Embryonic facial prominence (tissue), 1 donor: ENCODE measurements around the gene SPRING1.
"Not testable (repeated sequence)": the region's sequence is repeated elsewhere in the genome, so short reads cannot be mapped to it uniquely, and the experiment has no call there.

Experiments
- DNase-seq: peaks from one replicate; pipeline ENCODE4 v3.0.0-alpha.2; 2016; ENCODE audit errors: extremely low spot score

SPRING1 gene

GRCh38 chr12:116737774-116738657, at the start of gene SPRING1, which contains the start of gene RNFT2:
Gene SPRING1 (minus strand): TSS chr12:116738069. CDS start chr12:116737900, 169 bp downstream.
Gene RNFT2 (plus strand): TSS chr12:116738315. CDS start chr12:116740498, 2,183 bp downstream.
- peak; percentile 97 for DNase-seq

- DNase-seq: no peak
These were observed 46.4 kb upstream of the SPRING1 start for GRCh38 chr12:116784238-116784612.

- DNase-seq: no peak
These were observed 45.8 kb upstream of the SPRING1 start for GRCh38 chr12:116783525-116784237.

- DNase-seq: no peak
These were observed 43.1 kb upstream of the SPRING1 start for GRCh38 chr12:116780942-116781341.

GRCh38 chr12:116779597-116779996, 41.7 kb upstream of the SPRING1 start:
- DNase-seq: no peak

GRCh38 chr12:116777245-116777644, 39.4 kb upstream of the SPRING1 start:
- DNase-seq: no peak

GRCh38 chr12:116774020-116774419, 36.2 kb upstream of the SPRING1 start:
- DNase-seq: no peak

- DNase-seq: no peak
These were observed 35.4 kb upstream of the SPRING1 start for GRCh38 chr12:116773276-116773731.

- no peak for DNase-seq
These were observed 33.8 kb upstream of the SPRING1 start for GRCh38 chr12:116771651-116772050.

- DNase-seq: no peak
These were observed 28.9 kb upstream of the SPRING1 start for GRCh38 chr12:116766746-116767145.

- no peak for DNase-seq
These were observed 28.4 kb upstream of the SPRING1 start for GRCh38 chr12:116766285-116766684.

GRCh38 chr12:116765271-116765670, 27.4 kb upstream of the SPRING1 start:
- DNase-seq: no peak

GRCh38 chr12:116761499-116761898, 23.6 kb upstream of the SPRING1 start:
- no peak for DNase-seq

- no peak for DNase-seq
These were observed 22.8 kb upstream of the SPRING1 start for GRCh38 chr12:116760622-116761020.

GRCh38 chr12:116759783-116760621, 22.1 kb upstream of the SPRING1 start:
- no peak for DNase-seq

- DNase-seq: not testable (repeated sequence)
These were observed 16.9 kb upstream of the SPRING1 start for GRCh38 chr12:116754783-116755182.

GRCh38 chr12:116754097-116754496, 16.2 kb upstream of the SPRING1 start:
- DNase-seq: not testable (repeated sequence)

GRCh38 chr12:116750298-116750697, 12.4 kb upstream of the SPRING1 start:
- DNase-seq: no peak

GRCh38 chr12:116749884-116750283, 12.0 kb upstream of the SPRING1 start:
- no peak for DNase-seq

GRCh38 chr12:116745554-116745953, 7.7 kb upstream of the SPRING1 start:
- no peak for DNase-seq

GRCh38 chr12:116744766-116745165, 6.9 kb upstream of the SPRING1 start:
- no peak for DNase-seq

- DNase-seq: not testable (repeated sequence)
These were observed 4.9 kb upstream of the SPRING1 start for GRCh38 chr12:116742787-116743186.
